Activated CD4-positive, CD25-positive, alpha-beta regulatory T cell treated with anti-CD3 and anti-CD28 coated beads, Interleukin-2, amount 50 U/mL, for 24 hours (primary cell): ENCODE data around the gene CRHR2.

Source experiments
- ATAC-seq, 2 donors: fragments of 150-1000 bp; cut with Tn5 transposase; one replicate each; pipeline ENCODE4 v1.10.0; 2021; ENCODE audit warnings: mild to moderate bottlenecking in 1 of 2, moderate library complexity in 1 of 2

Gene CRHR2

DNA sequence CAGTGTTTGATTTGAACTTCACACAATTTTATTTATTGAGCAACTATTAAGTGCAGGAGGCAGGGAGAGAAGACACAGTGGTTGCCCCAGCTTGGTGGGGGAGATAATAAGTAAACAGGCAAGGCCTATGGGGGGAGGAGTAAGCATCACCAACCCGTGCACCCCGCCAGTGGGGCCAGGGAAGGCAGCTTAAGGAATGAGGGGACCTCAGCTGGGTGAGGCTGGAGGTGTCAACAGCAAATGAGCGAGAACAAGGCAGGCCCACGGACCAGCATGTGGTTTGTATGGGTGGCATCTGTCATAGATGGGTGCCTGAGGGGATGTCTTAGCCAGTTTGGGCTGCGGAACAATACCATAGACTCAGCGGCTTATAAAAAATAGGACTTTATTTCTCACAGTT is 24.1 kb upstream of the CRHR2 start:
- ATAC-seq: no peak

DNA sequence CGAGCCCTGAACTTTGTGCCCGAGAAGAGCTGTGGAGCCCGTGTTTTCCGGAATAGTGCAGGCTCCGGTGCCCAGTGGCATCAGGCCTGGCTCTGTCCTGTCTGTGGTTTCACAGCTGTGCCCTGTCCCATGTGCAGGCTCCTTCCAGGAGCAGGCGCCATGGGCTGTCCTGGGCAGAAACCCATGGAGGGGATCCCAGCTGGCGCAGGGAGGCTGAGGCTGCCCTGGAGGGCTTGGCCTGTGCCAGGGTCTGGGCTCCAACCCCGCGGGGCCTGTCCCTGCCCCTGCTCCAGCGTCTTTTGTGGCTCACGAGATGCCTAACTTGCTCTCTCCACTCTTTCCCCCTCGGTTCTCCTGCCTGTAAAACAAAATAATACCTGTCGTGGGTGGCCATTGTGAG is 23.3 kb upstream of the CRHR2 start:
- ATAC-seq: no peak

DNA sequence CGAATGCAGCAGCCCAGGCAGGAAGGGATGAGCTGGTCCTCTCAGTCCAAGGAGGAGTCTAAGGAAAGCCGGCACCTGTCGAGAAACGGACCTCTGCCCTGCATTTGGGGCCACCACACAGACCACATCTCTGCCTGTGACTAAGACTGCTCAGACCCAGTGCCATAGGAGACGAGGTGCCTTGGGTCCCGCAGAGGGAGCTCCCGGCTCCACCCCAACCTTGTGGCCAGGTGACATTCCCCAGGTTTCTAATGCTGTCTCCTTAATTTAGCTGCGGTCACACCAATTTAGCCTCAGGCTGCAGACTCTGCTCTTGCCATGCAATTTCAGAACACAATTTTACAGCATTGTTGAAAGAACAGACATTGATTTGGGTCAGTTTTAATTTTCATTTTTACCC is 22.8 kb upstream of the CRHR2 start:
- ATAC-seq: no peak

DNA sequence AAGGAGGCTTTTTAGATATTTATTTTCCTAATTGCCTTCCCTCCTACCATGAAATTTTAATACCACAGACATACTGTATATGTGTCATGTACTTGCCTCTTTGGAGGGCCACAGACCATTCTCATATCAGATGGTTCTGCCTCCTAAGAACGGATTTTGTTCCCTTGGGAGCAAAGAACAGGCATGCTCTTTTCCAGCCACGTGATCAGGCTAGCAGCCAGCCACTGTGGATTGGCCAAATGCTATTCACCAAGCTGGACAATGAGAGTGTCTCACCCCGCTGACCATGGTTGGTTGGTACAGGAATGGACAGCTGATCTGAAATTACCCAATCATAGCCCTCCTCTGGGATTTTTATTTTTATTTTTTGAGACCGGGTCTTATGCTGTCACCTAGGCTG is 21.5 kb upstream of the CRHR2 start:
- ATAC-seq: no peak

GRCh38 chr7:30702200-30702599 is 19.9 kb upstream of the CRHR2 start:
- ATAC-seq: peak in 1 of 2 donors; percentile 33

DNA sequence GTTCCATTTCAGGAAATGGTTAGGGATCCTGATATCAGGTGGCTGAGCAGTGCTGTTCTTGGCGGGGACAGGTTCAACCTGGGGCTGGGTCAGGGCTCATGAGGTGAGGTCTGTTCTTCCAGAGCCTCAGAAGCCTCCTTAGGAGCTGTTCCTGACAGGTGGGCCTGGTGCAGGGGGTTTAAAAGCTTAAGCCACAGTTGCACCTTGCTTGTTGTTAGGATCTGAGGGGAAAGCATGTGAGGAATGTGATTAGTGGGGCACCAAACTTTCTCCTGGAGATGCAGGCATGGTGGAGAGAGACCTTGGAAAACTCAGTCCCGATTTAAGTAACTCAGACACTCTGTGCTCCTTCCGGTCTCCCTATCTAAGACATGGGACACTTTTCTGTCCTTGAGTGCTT is 18.7 kb upstream of the CRHR2 start:
- no peak for ATAC-seq

DNA sequence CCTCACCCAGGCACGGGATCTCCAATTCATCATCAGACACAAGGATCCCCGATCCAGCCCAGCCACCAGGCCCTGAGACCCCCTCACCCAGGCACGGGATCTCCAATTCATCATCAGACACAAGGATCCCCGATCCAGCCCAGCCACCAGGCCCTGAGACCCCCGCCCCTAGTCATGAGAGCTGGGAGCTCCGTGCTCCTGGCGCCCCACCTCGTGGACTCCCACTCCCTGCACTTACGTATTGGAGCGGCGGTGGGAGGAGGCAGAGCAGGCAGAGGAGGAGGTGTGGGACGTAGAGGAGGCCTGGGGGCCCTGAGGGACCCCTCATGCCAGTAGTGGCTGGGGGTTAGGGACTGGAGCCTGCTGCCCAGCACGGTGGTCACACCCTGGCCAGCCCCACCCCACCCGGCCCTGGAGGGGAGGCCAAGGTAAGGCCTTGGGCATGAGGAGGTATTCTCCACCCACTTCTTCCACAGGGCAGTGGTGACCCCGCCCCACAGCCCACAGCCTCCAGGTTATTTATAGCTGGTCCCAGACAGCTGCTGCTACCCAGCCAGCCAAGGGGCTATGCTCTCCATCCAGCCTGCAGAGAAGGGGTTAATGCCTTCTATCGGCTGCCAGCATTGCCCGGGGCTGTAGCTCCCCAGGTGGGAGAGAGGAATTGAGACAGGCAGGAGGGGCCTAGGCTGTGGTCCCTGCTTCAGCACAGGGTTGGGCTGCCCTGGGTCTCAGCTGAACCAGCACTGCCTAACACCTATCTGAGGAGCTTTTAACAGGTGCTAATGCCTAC is 17.6 kb upstream of the CRHR2 start:
- ATAC-seq: no peak

DNA sequence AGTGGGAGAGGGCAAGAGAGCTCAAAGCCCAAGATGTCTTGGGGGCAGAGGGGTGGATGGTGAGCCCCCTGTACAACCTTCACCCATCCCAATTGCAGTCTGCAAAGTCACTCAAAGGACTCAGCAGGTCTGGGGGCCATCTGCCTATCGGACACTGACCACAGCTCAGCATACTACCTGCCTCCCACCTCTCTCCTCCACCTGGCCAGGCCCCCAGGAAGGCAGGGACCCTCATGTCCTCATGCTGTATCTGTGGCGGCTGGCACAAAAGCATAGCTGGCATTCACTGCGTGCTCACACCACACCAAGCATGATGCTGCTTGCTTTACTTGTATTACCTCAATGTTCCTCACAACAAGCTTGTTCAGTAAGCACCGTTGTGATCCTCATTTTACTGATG is 16.2 kb upstream of the CRHR2 start:
- ATAC-seq: no peak

GRCh38 chr7:30697719-30698460 is 15.6 kb upstream of the CRHR2 start:
- no peak for ATAC-seq

- ATAC-seq: no peak
Observed at GRCh38 chr7:30694774-30695721, 12.8 kb upstream of the CRHR2 start.

GRCh38 chr7:30694218-30694745 is 12.0 kb upstream of the CRHR2 start:
- no peak for ATAC-seq

GRCh38 chr7:30692882-30693281 is 10.6 kb upstream of the CRHR2 start:
- ATAC-seq: no peak

GRCh38 chr7:30692438-30692837 is 10.2 kb upstream of the CRHR2 start:
- ATAC-seq: no peak

DNA sequence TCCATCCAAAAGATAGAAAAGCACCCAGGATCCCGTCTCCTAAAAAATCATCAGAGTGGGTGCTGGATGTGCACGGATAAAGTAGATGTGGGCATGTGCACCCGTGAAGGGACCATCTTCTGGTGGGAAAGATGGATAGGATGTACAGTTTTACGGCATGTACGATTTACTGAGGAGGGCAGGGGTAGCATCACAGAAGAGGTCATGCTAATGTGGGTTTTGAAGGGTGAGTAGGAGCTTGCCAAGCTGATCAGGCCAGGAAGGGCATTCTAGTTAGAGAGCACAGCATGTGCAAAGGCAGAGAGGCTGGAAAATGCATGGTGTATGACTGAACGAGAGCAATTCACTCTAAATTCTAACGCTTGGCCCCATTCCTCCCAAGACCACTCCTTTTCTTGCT is 7.8 kb upstream of the CRHR2 start:
- ATAC-seq: no peak

GRCh38 chr7:30688718-30689221 is 6.5 kb upstream of the CRHR2 start:
- no peak for ATAC-seq

GRCh38 chr7:30687604-30688003 is 5.3 kb upstream of the CRHR2 start:
- no peak for ATAC-seq

GRCh38 chr7:30684351-30684750 is 2.1 kb upstream of the CRHR2 start:
- ATAC-seq: no peak

- no peak for ATAC-seq
Observed at GRCh38 chr7:30683816-30684215, 1.6 kb upstream of the CRHR2 start.

- ATAC-seq: no peak
Observed at GRCh38 chr7:30683306-30683705, 1.1 kb upstream of the CRHR2 start.

DNA sequence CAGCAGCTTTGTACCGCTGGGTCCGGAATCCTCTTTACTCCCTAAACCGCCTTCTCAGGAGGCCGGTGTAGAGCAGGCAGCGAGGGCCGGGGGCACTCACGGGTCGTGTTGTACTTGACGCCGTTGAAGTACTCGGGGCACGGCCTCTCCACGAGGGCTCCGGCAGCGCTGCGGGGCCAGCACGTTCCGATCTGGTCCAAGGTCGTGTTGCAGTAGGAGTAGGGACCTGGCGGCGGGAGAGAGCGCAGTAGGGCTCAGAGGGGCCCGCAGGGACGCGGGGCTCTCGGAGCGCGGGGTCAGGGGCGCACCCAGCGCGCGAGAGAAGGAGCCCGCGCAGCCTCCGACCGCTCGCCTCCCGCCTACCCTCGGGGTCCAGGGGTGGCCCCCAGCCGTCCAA is 443 bp downstream of the CRHR2 start:
- peak; percentile 7 to 18 for ATAC-seq

GRCh38 chr7:30681331-30681797 is 892 bp downstream of the CRHR2 start:
- no peak for ATAC-seq

DNA sequence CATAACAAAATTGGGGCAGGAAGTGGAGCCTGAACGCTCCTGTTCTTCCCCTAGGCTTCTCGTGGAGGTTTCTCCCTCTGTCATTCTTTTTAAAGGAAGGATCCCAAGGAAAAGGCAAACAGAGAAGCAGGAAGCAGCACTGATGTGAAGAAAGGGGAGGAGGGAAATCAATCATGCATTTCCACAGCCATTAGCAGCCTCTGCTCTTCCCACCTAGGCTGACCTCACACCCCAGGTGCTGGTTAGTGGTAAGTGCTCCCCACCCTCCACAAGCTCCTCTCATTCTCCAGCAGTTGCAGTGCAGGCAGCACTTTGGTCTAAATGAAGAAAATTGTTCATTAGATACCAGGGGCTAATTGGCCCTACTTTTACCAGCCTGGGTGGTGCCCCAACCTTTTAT is 2.6 kb downstream of the CRHR2 start:
- ATAC-seq: no peak

GRCh38 chr7:30678805-30679204 is 3.5 kb downstream of the CRHR2 start:
- no peak for ATAC-seq
